HG02759 (cell line): Measurements from ENCODE around the gene DFFA.
"Not testable (repeated sequence)": the region's sequence is repeated elsewhere in the genome, so short reads cannot be mapped to it uniquely, and the experiment has no call there.

Experiments used
- ATAC-seq: cut with Tn5 transposase; IDR thresholded peaks from one replicate; pipeline ENCODE4 v1.9.1; 2021; ENCODE audit warnings: mild to moderate bottlenecking, moderate library complexity; ENCODE audit not compliant: unreplicated experiment

Gene DFFA

GRCh38 chr1:10506046-10506676 lies 33.8 kb upstream of the DFFA start:
- ATAC-seq: not testable (repeated sequence)

- no peak for ATAC-seq
Measured at GRCh38 chr1:10504249-10504648, 31.9 kb upstream of the DFFA start.

DNA sequence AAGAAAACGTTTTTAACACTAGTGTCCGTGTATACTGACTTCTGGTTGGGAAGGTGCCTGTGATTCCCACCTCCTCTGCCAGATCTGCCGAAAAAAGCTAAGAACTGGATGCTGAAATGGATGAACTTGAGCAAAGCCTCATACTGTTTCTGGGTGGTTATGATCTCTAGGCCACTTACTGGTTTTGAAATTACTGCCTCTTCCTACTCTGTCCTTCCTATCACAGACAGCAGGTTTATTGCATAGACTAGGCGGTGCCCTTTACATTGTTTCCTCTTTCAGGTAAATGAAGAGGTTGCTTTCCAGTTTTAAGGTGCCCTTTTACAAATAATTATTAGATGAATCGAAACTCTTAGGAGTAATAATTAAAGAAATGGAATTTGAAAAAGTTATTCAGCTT lies 29.9 kb upstream of the DFFA start:
- ATAC-seq: no peak

DNA sequence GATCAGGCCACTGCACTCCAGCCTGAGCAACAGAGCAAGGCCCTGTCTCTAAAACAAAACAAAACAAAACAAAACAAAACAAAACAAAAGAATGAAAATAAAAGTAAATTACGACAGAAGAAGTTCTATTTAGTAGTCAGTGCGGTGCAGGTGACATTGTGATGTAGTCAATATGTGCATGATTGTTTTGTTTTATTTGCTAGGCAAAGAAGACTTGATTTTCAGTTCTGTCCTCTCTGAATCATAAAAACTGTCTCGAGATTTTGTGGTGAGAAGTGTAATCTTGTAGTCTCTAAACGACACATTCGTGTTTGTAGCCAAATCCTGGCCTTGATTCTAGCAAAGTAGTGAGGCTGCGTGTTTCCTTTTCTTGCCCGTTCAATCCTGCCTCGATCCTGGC lies 25.9 kb upstream of the DFFA start:
- no peak for ATAC-seq

DNA sequence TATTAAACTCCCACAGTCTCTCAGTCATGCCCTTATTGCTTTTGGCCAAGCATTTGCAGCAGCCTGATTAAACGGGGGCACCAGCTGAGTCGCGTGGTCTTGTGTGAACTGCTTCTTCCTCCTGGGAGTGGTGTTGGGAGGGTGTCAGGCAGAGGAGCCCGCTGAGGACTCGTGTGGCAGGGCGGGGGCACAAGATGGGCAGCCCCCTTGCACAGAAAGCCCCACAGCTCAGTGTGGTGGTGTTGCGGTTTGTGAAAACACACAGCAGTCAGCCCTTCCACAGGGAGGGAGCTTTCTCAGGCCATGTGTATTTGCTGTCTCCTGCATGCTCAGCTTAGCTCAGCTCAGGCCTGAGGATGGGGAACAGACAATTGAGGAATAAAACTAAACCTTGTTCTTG lies 24.8 kb upstream of the DFFA start:
- ATAC-seq: no peak

GRCh38 chr1:10495952-10496351 lies 23.6 kb upstream of the DFFA start:
- ATAC-seq: no peak

GRCh38 chr1:10495475-10495817 lies 23.1 kb upstream of the DFFA start:
- ATAC-seq: no peak

GRCh38 chr1:10494754-10495474 lies 22.6 kb upstream of the DFFA start:
- peak; percentile 71 for ATAC-seq

- ATAC-seq: no peak
Measured at GRCh38 chr1:10494418-10494753, 22.1 kb upstream of the DFFA start.

GRCh38 chr1:10490286-10490970 lies 18.1 kb upstream of the DFFA start:
- no peak for ATAC-seq

GRCh38 chr1:10489291-10490055 lies 17.1 kb upstream of the DFFA start:
- no peak for ATAC-seq

DNA sequence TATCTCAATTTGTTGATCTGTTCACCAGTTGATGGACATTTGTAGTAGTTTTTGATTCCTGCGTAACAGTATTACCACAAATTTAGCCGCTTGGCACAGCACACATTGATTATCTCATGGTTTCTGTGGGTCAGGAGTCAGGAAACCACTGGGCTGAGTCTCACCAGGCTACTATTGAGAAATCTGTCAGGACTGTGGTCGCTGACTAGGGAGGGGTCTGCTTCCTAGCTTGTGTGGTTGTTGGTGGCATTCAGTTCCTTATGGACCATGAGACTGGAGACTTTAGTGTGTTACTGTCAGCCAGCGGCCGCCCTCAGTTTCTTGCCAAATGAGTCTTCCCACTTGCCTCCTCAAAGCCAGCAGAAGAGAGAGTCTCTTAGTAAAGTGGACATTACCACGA lies 12.2 kb upstream of the DFFA start:
- ATAC-seq: no peak

GRCh38 chr1:10480614-10481013 lies 8.3 kb upstream of the DFFA start:
- ATAC-seq: no peak

DNA sequence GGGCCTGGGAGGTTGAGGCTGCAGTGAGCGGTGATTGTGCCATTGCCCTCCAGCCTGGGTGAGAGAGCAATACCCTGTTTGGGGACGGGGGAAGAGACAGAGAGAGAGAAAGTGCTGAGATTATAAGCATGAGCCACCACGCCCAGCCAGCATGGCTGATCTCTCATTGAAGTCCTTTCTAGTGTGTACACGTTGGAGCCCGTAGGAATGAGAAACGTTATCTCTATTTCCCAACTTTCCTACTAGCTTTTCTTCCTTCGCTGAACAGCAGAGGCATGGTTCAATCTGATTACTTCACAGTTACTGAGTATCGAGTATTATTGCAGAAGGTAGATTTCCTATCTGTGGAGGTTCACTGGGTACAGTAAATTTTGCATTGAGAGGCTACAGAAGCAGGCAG lies 7.0 kb upstream of the DFFA start:
- no peak for ATAC-seq

GRCh38 chr1:10475510-10475909 lies 3.2 kb upstream of the DFFA start:
- no peak for ATAC-seq

- peak; percentile 66 for ATAC-seq
Measured at GRCh38 chr1:10474613-10475507, 2.5 kb upstream of the DFFA start, which contains the start of gene PEX14. Gene PEX14 (plus strand): TSS chr1:10474950. CDS start chr1:10474967, 17 bp downstream.

DNA sequence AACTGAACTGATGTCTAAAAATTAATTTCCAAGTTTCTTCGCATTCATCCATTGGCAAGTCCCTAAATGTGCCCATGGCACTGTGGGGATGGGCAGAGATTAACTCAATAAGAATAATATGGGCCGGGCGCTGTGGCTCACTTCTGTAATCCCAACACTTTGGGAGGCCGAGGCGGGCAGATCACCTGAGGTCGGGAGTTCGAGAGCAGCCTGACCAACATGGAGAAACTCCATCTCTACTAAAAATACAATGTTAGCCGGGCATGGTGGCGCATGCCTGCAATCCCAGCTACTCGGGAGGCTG lies 1.9 kb upstream of the DFFA start:
- ATAC-seq: not testable (repeated sequence)

- no peak for ATAC-seq
Measured at GRCh38 chr1:10473145-10473765, 926 bp upstream of the DFFA start.

DNA sequence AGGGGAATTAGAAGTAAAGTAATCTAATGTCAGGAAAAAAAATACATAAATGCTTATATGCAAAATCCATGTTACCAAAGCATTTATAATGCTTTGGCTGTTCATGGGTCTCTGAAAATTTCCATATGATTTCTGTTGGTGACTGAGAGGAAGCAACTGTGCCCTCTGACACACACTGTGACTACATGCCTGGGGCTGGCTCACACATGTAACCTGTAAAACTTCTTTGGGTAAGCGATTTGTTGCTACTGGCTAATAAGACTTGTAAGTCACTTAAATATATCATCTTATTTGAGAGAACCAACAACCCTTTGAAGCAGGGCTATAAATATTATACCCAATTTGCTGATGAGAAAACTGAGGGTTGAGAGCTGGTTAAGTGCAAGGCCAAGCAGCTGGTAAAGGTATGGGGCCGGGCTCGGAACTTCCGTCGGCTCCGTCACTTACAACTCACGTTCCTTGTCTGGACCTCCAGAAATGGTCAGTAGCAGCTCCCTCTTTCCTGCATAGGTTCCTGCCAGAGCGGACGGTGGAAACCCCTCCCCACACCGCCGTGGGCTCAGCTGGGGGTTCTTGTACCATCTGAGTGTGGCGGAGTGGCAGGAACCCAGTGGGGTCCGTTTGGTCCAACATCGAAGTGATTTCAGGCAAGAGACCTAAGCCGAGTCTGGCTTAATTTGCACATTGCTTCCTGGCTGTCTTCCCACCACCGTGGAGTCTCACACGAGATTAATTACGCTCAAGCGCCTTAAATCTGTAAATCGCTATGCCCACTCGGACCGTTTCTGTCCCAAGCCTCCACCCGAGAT lies 714 bp downstream of the DFFA start:
- ATAC-seq: no peak
